ENCODE data around the gene MATK.
"Not testable (repeated sequence)": the region's sequence is repeated elsewhere in the genome, so short reads cannot be mapped to it uniquely, and the experiment has no call there.

The MATK gene

DNA sequence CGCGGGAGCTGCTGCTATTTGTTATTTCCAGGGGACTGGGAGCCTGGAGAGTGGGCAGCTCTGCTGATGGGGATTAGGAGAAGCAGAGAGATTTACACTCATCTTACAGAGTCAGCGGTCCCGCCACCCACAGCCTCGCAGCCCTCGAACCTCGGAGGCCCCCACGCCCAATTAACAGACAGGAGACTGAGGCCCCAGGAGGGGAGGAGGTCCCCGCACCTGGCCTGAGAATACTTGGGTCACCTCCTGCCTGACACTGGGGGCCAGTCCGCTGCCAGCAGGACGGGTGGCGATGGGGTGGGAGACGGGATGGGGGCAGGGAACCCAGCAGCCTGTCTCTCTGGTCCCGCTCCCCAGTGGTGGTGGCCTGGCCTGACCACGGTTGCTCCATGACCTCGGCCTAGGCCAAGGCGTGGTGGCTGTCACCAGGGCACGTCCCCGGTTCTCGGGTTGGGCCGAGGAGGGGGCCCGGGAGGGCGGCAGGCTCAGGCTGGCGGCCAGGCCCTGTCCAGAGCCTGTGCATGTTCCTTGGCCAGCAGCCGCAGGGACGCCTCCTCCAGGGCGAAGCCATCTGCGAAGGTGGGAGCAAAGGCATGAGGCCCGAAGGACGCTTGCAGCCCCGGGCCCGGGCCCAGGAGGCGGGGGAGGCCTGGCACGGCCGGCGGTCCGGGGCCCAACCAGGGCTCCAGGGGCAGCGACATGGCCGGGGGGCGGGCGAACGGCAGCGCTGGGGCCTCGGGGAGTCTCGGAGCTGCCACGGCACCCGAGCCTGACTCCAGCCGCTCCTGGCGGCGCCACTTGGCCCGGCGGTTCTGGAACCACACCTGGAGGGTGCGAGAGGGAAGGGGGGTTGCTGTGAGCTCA lies 15.8 kb downstream of the MATK start:
- no peak for DNase-seq

DNA sequence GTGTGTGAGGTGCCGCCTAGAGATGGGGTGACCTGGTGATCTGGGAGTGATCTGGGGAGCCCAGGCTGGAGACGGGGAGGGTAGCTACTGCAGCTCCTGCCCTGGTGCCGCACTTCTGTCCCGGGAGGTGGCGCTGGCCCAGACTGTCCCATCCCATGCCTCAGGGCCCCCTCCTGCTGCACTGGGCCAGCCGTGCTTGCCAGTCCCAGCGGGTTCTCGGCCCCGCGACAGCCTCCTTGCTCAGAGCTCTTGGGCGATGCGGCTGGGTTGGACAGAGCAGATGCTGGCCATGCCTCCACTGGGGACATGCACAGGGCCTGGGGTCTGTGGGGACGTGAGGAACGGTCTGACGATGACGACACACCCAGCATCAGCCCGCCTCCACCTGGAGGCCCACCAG lies 16.7 kb downstream of the MATK start:
- DNase-seq = no peak

DNA sequence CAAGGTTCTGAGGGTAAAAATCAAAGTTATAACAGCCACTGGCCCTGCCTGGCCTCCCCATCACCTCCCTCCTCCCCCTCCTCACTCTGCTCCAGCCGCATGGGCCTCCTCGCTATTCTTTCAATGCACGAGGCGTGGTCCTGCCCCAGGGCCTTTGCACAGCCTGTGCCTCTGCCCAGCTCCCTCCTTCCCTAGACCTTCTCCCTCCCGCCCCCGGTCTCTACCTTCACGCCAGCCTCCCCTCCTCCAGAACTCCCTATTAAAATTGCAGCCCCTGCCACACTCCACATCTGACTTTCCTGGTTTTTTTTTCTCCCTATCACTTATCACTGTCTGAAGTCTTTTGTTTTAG lies 17.5 kb downstream of the MATK start:
- DNase-seq = no peak

DNA sequence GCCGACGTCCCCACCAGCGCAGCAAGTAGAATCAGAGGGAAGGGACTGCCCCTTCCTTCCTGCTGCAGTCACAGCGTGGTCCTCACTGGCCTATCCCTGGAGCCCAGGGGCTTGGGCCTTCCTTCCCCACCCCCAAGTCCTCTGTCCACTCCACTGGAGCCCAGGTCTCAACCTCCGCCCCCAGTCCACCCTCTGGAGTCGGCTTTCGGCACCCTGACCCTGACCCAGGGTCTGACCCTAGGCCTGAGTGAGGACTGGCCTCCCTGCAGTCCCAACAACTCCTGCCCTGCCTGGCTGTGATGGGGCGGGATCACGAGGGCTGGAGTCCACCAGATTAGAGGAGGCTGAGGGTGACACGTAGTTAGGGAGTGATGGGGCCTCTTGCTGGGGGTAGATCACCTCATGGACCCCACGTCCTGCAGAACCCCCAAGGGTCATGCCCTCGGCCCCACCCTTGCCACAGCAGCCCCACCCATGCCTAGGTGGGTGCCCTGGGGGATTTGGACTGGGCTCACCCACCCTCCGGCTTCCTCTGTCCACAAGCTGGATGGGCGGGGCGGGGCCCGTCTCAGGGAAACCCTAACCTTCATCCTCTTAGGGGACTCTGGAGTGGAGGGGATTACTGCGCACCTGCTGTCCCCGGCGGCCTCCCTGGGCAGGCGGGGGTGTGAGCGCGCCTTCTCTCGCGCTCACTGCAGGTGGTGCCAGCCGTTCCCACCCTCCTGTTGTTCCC lies 18.0 kb downstream of the MATK start:
- no peak for DNase-seq

DNA sequence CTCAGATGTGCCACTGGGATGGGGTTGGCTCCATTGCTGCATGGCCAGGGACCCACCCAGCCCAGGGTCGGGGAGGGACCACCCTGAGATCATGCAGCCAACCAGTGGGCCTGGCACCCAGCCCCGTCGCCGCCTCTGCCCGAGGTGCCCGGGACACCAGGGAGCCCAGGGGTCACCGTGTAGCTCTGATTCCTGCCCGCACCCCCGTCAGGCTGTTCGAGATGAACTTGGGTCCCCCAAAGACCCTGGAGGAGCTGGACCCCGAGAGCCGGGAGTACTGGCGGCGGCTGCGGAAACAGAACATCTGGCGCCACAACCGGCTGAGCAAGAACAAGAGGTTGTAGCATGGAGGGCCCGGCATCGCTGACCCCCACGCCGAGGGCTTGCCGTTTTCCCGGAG lies 19.1 kb downstream of the MATK start:
- DNase-seq = no peak

DNA sequence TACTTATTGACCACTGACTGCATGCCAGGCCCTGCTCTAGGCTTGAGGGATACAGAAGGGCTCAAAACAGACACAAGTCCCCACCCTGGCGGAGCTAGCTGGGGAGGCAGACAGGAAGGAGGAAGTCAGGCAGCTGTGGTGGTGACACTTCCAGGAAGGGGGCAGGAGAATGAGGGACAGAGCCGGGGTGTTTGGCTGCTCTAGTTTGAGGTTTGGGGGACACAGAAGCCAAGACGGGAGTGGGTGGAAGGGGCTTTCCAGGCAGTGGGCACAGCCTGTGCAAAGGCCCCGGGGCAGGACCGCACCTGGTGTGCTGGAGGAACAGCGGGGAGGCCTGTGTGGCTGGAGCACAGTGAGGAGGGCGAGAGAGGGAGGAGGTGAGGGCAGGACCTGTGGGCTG lies 19.7 kb downstream of the MATK start:
- DNase-seq = no peak

DNA sequence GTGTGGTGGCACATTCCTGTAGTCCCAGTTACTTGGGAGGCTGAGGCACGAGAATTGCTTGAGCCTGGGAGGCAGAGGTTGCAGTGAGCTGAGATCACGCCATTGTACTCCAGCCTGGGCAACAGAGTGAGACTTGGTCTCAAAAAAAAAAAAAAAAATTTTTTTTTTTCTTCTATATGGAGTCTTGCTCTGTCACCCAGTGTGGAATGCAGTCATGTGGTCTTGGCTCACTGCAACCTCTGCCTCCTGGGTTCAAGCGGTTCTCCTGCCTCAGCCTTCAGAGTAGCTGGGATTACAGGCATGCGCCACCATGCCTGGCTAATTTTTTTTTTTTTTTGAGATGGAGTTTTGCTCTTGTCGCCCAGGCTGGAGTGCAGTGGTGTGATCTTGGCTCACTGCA lies 20.4 kb downstream of the MATK start:
- not testable (repeated sequence) for DNase-seq

DNA sequence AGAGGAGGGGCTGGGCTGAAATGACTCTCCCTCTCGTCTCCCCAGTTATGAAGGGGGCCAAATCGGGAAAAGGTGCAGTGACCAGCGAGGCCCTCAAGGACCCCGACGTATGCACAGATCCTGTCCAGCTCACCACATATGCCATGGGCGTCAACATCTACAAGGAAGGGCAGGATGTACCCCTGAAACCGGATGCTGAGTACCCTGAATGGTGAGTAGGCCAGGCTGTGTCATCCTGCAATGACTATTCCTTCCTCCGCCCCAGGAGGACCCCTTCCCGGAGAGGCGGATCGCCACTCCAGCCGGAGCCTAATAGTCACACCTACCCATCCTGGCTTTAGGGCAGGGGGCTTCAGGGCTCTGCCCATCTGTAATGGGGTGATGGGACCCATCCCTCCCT lies 21.1 kb downstream of the MATK start:
- no peak for DNase-seq

DNA sequence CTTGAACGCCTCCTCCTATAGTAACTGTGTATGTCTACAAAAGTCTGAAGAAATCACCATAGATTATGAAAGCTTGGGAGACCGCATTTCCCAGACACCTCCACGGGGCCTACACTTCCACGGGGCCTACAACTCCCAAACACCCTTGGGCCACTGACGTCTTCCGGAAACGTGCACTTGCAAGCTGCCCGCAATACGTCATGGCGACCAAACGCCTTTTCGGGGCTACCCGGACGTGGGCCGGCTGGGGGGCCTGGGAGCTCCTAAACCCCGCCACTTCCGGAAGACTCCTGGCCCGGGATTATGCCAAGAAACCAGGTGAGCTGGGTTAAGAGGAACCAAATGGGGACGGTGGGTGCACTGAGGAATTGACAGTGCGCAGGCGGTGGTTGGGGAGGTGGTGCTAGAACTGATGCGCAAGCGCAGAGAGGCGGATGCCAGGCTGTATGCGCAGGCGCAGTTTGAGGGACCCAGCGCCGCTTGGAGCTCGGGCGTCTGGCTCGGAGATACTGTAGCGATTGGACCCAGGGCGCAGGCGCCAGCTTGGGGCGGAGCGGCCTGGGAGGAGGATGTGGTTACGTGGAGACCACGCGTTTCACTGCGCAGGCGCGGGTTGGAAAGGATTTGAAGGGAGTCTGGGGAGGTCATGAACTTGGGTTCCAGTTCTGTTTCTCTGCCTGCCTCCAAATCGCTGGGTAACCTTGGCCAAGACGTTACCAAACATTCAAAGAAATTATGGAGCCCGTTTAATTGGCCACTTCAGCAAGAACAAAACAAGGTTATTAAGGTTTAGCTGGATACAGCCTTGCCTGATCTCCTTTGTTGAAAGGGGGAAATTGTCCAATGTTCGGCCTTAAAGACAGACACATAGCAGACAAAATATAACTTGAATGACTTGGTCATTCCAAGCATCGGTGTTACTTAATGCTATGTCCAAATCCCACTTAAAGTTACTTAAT lies 23.4 kb downstream of the MATK start, which contains the start of gene MRPL54:
TSS of gene MRPL54 (plus strand) at position 182 of the 959 bp plus-strand sequence. CDS start at position 201, 19 bp downstream.
- DNase-seq = peak; percentile 95 to 98 (median 97)

DNA sequence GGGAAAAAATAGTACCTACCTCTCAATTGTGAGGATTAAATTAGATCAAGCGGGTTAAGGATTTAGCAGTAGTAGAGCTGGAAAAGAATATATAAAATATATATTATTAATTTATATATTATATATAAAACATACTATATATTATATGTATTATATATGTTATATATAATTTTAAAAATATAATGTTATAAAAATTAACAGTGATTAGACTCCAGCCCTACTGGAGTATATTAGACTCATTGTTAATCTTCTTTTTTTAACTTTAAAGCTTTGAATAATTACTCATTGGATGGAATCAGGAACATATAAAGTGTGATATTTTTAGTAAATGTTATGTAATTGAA lies 24.1 kb downstream of the MATK start:
- no peak for DNase-seq

DNA sequence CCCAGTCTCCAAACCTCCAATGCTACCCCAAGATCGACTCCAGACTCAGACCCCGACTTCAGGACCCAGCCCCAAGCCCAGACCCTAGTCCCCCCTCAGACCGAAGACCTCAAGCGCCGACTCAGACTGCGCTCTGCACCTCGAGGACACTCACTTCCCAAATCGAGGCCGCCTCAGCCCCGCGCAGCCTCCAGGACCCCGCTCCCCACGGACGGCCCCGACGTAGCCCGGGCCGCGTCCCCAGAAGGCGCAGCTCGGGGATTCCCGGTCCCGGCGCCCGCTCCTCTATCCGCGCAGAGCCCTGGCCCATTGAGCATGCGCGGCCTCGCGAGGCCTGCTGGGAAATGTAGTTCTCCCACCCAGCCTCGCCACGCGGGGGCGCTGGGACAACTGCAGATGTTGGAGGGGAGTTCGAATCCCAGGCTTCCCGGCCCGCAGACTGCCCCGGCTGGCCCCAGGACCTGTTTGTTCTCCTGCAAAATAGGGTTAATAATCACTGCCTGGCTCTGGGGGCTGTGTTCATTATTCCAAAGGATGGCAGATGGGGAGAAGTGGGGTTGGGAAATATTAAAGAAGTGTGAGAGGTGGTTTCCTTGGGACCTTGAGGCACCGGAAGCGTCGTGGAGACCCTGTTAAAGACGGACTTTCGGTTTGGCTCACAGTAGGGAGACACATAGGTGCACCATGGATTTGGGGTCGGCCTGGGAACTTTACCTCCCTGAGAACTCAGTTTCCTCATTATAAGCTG lies 24.6 kb downstream of the MATK start, which contains the start of gene APBA3:
TSS of gene APBA3 (minus strand) at position 311 of the 748 bp plus-strand sequence. CDS start 1,428 bp downstream, outside the sequence.
- DNase-seq = peak; percentile 86 to 97 (median 90)

DNA sequence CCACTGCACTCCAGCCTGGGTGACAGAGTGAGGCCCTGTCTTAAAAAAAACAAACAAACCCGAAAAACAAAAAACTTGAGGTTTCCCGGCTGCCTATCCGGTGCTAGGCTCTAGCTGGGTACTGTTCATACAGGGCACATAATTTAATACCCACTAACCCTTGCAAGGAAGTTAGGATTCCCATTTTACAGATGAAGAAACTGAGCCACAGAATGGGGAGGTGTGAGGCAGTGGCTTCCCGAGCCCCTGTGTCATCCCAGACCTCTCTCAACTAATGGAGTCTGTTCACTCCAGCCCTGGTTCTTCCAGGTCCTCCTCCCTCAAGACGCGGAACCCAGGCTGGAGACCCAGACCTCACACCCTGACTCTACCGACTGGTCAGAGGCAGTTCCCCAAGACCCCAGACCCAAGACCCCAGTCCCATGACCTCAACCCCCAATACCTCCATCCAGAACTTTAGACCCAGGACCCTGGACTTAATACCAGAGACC lies 25.3 kb downstream of the MATK start:
- no peak for DNase-seq

DNA sequence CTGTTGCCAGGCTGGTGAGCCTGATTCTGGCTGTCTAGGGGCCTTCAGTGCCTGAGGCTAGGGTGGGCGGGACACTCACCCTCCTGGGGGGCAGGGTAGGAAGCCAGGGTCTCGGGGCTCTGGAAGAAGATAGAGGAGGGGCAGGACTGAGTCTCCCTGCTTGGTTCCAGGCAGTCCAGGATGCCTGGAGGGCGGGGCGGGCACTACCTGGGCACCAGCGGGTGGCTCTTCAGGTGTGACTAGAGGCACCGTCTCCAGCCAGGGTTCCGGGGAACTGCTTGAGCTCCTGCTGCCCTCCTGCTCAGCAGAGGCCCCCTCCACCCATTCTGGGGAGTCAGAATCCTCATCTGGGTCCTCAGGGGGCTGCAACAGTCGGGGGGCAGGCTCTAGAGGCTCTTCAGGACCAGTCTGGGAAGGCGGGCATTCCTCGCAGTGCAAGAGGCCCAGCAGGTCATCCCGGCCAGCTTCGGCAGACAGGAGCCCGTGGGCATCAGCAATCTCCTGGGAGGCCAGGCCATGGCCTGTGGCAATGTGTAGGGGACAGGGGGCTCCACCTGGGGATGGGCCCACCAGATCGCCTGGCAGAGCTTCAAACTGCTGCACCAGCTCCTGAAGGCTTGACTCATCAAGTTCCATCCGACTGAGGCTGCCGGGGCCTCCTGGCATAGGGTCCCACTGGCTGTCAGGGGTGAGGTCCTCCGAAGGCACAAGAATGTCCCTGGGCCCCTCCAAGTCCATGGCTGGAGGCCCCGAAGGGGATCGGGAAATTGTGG lies 26.5 kb downstream of the MATK start:
- no peak for DNase-seq

DNA sequence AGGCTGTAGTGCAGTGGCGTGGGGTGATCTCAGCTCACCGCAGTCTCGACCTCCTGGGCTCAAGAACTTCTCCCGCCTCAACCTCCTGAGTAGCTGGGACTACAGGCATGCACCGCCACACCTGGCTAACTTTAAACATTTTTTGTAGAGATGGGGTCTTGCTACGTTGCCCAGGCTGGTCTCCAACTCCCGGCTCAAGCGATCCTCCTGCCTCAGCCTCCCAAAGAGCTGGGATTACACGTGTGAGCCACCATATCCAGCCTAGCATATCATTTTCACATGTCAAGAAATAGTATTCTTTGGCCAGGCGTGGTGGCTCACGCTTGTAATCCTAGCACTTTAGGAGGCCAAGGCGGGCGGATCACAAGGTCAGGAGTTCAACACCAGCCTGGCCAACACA lies 27.9 kb downstream of the MATK start:
- DNase-seq = not testable (repeated sequence)

DNA sequence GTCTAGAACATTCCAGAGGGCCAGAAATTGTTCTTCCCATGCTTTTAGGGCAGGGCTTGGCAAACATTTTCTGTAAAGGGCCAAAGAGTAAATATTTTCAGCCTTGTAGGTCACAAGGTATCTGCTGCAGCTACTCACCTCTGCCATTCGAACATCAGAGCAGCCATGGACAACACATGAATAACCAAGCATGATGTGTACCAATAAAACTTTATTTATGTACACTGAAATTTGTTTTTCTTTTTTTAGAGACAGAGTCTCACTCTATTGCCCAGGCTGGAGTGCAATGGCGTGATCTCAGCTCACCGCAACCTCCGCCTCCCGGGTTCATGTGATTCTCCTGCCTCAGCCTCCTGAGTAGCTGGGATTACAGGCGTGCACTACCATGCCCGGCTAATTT lies 28.5 kb downstream of the MATK start:
- not testable (repeated sequence) for DNase-seq

DNA sequence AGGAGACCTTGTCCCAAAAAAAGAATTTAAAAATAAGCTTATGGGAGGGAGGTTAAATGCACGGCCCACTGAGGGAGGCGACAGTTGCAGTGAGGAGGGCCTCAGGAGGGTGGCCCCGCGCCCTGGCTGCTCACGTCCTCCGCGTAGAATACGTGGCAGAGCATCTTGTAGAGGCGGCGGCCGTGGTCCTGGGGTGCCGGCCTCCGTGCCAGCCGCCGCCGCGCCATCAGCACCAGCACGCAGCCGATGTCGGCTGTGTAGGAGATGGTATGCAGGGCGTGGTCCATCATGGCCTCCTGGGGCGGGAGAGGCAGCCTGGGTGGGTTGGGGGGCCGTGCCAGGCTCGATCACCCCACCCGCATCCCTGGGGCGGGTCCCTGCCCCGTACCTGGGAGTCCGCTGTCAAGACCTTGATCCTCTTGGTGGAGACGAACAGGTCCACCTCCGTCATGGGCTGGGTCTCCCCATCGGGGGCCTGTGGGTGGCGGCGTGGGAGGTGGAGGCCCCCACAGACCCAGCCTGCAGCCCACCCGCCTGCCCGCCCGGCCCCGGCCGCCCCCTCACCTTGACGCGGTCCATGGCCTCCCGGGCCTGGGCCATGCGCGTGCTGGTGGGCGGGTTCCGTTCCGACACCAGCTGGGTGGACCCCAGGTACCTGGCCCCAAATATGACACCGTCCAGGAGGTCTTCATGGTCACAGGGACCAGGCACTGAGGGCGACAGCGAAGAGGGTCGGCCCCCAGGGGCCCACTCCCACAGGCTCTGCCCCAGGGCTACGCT lies 32.4 kb downstream of the MATK start:
- no peak for DNase-seq

DNA sequence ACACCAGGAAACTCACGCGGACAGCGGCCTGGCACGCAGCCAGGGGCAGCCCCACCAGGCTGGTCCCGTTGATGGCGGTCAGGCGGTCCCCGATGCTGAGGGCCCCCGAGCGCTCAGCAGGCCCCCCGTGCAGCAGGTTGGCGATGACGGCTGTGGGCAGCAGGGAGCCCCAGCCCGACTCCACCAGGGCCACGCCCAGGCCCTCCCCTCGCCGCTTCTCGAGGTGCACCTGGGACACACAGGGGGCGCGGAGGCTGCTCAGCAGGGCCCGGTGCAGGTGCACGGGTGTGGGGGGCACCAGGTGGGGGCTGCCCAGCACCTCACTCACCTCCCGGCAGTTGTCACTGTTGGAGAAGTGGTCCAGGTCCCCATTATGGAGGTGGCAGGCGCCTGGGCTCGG lies 33.7 kb downstream of the MATK start:
- no peak for DNase-seq

DNA sequence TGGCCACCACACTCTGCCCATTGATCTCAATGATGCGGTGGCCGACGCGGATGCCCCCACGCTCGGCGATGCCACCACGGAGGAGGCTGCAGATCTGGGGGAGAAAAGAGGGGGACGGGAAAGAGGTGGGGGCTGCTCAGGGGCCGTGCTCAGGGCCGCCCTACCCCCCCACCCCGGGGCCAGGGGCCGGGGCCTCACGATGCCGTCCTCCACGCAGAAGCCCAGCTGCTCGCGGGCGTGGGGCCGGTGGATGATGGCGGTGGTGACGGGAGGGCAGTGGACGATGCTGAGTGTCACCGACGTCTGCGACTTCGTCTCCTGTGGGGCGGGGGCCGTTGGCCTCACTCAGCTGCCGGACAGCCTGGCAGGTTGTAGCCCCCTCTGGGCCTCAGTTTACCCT lies 34.9 kb downstream of the MATK start:
- DNase-seq = no peak

DNA sequence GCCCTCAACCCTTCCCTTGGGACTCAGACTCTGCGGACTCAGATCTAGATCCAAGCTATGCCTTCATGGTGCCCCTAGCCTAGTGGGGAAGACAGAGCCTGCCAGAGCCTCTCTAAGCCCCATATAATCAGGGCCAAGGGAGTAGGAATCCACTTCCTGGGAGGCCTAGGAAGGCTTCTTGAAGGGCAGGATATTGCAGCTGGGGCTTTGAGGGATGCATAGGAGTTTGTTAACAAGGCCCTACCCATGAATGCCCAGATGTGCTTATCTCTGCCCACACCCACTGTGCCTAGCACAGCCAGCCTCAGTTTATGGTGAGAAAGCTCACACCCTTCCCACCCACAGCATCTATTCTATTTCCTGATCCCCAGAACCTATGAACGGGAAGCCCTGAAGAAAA lies 36.0 kb downstream of the MATK start:
- no peak for DNase-seq

DNA sequence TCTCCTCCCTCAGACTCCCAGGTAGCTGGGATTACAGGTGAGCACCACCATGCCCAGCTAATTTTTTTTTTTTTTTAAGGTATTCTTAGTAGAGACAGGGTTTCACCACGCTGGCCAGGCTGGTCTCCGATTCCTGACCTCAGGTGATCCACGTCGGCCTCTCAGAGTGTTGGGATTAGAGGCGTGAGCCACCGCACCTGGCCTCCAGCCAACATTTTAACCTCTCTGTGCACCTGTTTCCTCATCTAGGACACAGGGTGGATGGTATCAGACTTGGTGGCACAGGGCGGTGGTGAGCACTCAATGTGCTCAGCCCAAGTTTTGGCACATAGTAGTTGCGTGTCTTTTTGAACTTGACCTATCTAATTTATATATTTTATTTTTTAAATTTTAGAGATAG lies 37.2 kb downstream of the MATK start:
- DNase-seq = no peak

All from activated CD4-positive, CD25-positive, alpha-beta regulatory T cell (primary cell).